IgD-negative memory B cell (primary cell): ENCODE data around the gene KDM2A. TPM values are rescaled to one million over a fixed set of nuclear protein-coding genes. Genes with fewer than 3 reads are reported as not detected.
A peak's percentile ranks its signal among the peaks of the same experiment; 100 is the strongest.

ENCODE experiments used
- H3K27ac Mint-ChIP-seq, 3 donors: one replicate each; pipeline ENCODE4 v1.8.0; 2020 to 2022; ENCODE audit warnings: mild to moderate bottlenecking in 3 of 3, mixed read lengths in 3 of 3, moderate library complexity in 1 of 3
- H3K27me3 Mint-ChIP-seq: one replicate; pipeline ENCODE4 v1.8.0; 2021; ENCODE audit warnings: mixed read lengths
- H3K36me3 Mint-ChIP-seq: one replicate; pipeline ENCODE4 v1.8.0; 2020; ENCODE audit warnings: mild to moderate bottlenecking, mixed read lengths
- H3K4me1 Mint-ChIP-seq, 3 donors: one replicate each; pipeline ENCODE4 v1.8.0; 2020 to 2022; ENCODE audit warnings: mixed read lengths in 3 of 3, mild to moderate bottlenecking in 1 of 3
- H3K4me3 Mint-ChIP-seq, 4 donors: one replicate each; pipeline ENCODE4 v1.8.0; 2020 to 2022; ENCODE audit warnings: mild to moderate bottlenecking in 4 of 4, mixed read lengths in 4 of 4, moderate library complexity in 3 of 4
- H3K9me3 Mint-ChIP-seq, 3 donors: one replicate each; pipeline ENCODE4 v1.8.0; 2020 to 2021; ENCODE audit warnings: mixed read lengths in 3 of 3, mild to moderate bottlenecking in 1 of 3
- polyA plus RNA-seq: library from polyadenylated mRNA; unstranded; fragments of 300-500 nt; fragmentation: Illumina TruSeq; gene quantifications from one replicate; pipeline ENCODE4 v1.2.3, GENCODE V29; 2021

Gene KDM2A
- polyA plus RNA-seq, 1 donor from 2014 or later: 25.1 TPM

DNA sequence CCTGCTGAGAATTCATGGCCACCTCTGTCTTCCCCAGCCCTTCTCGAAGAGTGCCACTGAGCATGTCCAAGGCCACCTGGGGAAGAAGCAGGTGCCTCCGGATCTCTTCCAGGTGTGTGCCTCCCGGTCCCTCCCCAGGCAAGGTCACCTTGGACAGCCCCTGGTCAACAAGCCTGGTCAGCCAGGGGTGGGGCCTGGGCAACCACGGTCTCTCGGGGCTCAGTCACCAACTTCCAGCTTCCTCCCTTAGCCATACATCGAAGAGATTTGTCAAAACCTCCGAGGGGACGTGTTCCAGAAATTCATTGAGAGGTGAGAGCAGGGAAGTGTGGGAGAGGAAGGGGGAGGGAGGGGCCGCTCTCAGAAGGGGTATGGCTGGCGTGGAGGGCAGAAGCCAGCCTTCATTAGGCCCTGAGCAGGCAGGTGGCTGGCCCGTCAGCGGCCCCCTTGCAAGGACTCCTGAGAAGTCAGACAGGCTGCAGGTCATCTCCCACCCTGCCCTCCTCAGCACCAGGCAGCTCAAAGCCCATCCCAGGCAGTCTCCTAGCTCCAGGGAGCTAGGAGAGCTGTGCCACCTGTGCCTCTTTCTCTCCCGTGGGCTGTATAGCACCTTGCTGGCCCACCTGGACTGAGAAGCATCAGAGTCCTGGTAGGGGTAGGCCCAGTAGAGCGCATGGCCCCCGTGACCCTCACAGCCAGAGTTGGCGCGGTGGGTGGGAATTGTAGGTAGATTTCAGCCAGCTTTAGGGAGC lies 160.7 kb downstream of the KDM2A start:
- peaks cover 2% of the 10 kb centered on the region for H3K27me3 Mint-ChIP-seq
- H3K27ac Mint-ChIP-seq: peak overlapping the region; percentile 86 to 94 (median 90)
- H3K4me1 Mint-ChIP-seq: peaks cover 13 to 30% (median 29%) of the 10 kb centered on the region in 3 donors
- H3K9me3 Mint-ChIP-seq: no peaks in the 10 kb centered on the region
- no peaks in the 10 kb centered on the region for H3K36me3 Mint-ChIP-seq
- peak overlapping the region in 3 of 4 donors; percentile 40 to 74 (median 49) for H3K4me3 Mint-ChIP-seq

- H3K27ac Mint-ChIP-seq: peak overlapping the region; percentile 67 to 90 (median 86)
- no peaks in the 10 kb centered on the region for H3K9me3 Mint-ChIP-seq
- peaks cover 2% of the 10 kb centered on the region for H3K27me3 Mint-ChIP-seq
- H3K4me1 Mint-ChIP-seq: peaks cover 13 to 31% (median 27%) of the 10 kb centered on the region in 3 donors
- H3K4me3 Mint-ChIP-seq: peak overlapping the region in 1 of 4 donors; percentile 40
- no peaks in the 10 kb centered on the region for H3K36me3 Mint-ChIP-seq
These were observed 161.3 kb downstream of the KDM2A start for GRCh38 chr11:67280341-67280787.

DNA sequence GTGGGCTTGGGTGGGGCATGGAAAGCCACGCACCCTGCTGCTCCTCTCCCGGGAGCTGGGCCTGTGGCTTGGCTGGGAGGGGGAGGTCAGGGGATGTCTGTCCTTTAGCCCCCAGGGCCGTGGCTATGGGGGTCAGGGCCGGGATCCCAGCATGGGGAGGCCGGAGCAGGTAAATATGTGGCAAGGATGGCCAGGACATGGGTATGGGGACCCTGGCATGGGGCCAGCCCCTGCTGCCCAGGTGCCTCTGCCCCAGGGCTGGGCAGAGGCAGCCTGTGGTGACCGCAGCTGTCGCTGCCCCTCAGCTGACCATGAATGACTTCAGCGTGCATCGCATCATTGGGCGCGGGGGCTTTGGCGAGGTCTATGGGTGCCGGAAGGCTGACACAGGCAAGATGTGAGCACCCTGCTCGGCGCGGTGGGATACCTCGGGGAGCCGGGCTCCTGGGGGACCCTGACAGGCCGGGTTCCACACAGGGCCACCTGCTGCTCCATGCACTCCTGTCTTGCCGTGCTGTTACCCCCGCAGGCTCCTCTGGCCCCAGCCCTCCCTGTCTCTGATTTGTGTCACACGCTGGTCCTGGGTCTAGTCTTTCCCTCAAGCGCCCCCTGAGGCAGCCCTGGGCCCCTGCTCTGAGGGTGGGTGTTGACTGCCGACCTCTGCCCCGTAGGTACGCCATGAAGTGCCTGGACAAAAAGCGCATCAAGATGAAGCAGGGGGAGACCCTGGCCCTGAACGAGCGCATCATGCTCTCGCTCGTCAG lies 161.9 kb downstream of the KDM2A start:
- Mint-ChIP-seq H3K36me3 (no peaks in the 10 kb centered on the region), H3K27ac (peak overlapping the region in 1 of 3 donors; percentile 86), H3K4me1 (peaks cover 13 to 24% (median 23%) of the 10 kb centered on the region in 3 donors), H3K27me3 (peaks cover 2% of the 10 kb centered on the region), H3K4me3 (no peak overlapping the region), H3K9me3 (no peaks in the 10 kb centered on the region)

- Mint-ChIP-seq H3K9me3 (no peaks in the 10 kb centered on the region), H3K36me3 (no peaks in the 10 kb centered on the region), H3K4me3 (no peak overlapping the region), H3K27me3 (peaks cover under 1% of the 10 kb centered on the region), H3K27ac (no peak overlapping the region), H3K4me1 (peaks cover 9 to 21% (median 18%) of the 10 kb centered on the region in 3 donors)
These were observed 162.6 kb downstream of the KDM2A start for GRCh38 chr11:67281552-67282150.

DNA sequence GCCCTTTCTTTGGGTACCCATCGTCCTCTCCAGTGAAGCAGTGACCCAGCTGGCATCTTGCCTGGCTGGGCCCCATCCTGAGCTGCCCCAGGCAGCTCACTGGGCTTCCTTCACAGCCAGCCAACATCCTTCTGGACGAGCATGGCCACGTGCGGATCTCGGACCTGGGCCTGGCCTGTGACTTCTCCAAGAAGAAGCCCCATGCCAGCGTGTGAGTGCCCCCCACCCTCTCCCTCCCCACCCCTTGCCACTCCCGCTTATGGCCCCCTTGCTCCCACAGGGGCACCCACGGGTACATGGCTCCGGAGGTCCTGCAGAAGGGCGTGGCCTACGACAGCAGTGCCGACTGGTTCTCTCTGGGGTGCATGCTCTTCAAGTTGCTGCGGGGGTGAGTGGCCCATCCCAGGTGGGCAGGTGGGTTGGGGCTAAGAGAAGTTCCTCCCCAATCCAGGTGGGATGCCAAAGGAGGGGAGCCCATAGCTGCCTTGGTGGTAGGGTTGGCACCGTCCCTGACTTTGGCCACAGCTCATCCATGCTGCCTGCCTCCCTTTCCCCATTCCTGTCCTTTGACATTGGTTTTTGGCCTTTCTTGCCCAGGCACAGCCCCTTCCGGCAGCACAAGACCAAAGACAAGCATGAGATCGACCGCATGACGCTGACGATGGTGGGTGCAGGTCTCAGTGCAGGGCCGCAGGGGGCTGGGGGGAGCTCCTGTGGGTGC lies 163.3 kb downstream of the KDM2A start:
- Mint-ChIP-seq H3K9me3 (no peaks in the 10 kb centered on the region), H3K27ac (peak overlapping the region in 2 of 3 donors; percentile 78 to 86), H3K27me3 (peaks cover 2% of the 10 kb centered on the region), H3K36me3 (no peaks in the 10 kb centered on the region), H3K4me3 (no peak overlapping the region), H3K4me1 (peaks cover 9 to 25% (median 21%) of the 10 kb centered on the region in 3 donors)

DNA sequence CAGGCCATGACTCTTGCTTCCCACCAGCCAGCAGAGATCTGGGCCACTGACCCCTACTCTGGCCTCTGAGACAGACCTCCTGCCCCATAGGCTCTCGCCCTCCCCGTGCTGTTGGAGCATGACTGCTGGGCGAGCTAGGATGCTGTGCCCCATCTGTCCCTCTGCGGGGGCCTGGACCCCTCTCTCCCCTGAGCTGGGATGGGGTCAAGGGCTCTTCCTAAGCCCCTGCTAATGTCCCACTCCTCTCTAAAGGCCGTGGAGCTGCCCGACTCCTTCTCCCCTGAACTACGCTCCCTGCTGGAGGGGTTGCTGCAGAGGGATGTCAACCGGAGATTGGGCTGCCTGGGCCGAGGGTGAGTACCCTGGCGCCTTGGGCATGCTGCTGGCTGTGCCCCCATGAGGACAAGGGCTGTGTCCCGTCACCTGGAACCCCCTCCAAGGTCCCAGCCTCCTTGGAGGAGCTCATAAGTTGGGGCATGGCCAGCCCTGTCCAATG lies 163.9 kb downstream of the KDM2A start:
- Mint-ChIP-seq H3K4me1 (peaks cover 8 to 26% (median 23%) of the 10 kb centered on the region in 3 donors), H3K4me3 (no peak overlapping the region), H3K9me3 (no peaks in the 10 kb centered on the region), H3K36me3 (peaks cover 3% of the 10 kb centered on the region), H3K27ac (peak overlapping the region; percentile 78 to 88 (median 86)), H3K27me3 (peaks cover 4% of the 10 kb centered on the region)

GRCh38 chr11:67283481-67283963 lies 164.5 kb downstream of the KDM2A start:
- Mint-ChIP-seq H3K36me3 (peaks cover 3% of the 10 kb centered on the region), H3K27ac (peak overlapping the region in 2 of 3 donors; percentile 88 to 96), H3K4me3 (peak overlapping the region in 1 of 4 donors; percentile 32), H3K9me3 (no peaks in the 10 kb centered on the region), H3K4me1 (peaks cover 8 to 29% (median 23%) of the 10 kb centered on the region in 3 donors), H3K27me3 (peaks cover 4% of the 10 kb centered on the region)

DNA sequence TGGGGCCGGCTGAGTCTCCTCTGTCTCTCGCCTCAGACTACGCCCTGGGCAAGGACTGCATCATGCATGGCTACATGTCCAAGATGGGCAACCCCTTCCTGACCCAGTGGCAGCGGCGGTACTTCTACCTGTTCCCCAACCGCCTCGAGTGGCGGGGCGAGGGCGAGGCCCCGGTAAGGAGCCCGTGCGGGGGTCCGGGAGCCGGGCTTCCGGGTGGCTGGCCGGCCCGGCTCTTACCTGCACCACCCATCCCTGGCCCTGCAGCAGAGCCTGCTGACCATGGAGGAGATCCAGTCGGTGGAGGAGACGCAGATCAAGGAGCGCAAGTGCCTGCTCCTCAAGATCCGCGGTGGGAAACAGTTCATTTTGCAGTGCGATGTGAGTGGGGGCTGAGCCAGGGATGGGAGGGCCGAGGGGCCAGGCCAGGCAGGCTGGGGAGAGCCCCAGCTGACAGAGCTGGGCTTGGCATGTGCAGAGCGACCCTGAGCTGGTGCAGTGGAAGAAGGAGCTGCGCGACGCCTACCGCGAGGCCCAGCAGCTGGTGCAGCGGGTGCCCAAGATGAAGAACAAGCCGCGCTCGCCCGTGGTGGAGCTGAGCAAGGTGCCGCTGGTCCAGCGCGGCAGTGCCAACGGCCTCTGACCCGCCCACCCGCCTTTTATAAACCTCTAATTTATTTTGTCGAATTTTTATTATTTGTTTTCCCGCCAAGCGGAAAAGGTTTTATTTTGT lies 165.9 kb downstream of the KDM2A start:
- Mint-ChIP-seq H3K27me3 (peaks cover 4% of the 10 kb centered on the region), H3K9me3 (no peaks in the 10 kb centered on the region), H3K4me3 (no peak overlapping the region), H3K27ac (peak overlapping the region; percentile 46 to 96 (median 88)), H3K36me3 (peaks cover 3% of the 10 kb centered on the region), H3K4me1 (peaks cover 8 to 25% (median 21%) of the 10 kb centered on the region in 3 donors)

DNA sequence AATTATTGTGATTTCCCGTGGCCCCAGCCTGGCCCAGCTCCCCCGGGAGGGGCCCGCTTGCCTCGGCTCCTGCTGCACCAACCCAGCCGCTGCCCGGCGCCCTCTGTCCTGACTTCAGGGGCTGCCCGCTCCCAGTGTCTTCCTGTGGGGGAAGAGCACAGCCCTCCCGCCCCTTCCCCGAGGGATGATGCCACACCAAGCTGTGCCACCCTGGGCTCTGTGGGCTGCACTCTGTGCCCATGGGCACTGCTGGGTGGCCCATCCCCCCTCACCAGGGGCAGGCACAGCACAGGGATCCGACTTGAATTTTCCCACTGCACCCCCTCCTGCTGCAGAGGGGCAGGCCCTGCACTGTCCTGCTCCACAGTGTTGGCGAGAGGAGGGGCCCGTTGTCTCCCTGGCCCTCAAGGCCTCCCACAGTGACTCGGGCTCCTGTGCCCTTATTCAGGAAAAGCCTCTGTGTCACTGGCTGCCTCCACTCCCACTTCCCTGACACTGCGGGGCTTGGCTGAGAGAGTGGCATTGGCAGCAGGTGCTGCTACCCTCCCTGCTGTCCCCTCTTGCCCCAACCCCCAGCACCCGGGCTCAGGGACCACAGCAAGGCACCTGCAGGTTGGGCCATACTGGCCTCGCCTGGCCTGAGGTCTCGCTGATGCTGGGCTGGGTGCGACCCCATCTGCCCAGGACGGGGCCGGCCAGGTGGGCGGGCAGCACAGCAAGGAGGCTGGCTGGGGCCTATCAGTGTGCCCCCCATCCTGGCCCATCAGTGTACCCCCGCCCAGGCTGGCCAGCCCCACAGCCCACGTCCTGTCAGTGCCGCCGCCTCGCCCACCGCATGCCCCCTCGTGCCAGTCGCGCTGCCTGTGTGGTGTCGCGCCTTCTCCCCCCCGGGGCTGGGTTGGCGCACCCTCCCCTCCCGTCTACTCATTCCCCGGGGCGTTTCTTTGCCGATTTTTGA lies 166.8 kb downstream of the KDM2A start:
- no peaks in the 10 kb centered on the region for H3K9me3 Mint-ChIP-seq
- peak overlapping the region in 2 of 4 donors; percentile 5 to 79 for H3K4me3 Mint-ChIP-seq
- H3K27ac Mint-ChIP-seq: peak overlapping the region; percentile 76 to 99 (median 98)
- peaks cover 4% of the 10 kb centered on the region for H3K27me3 Mint-ChIP-seq
- H3K36me3 Mint-ChIP-seq: peaks cover 3% of the 10 kb centered on the region
- peaks cover 8 to 21% (median 19%) of the 10 kb centered on the region in 3 donors for H3K4me1 Mint-ChIP-seq

DNA sequence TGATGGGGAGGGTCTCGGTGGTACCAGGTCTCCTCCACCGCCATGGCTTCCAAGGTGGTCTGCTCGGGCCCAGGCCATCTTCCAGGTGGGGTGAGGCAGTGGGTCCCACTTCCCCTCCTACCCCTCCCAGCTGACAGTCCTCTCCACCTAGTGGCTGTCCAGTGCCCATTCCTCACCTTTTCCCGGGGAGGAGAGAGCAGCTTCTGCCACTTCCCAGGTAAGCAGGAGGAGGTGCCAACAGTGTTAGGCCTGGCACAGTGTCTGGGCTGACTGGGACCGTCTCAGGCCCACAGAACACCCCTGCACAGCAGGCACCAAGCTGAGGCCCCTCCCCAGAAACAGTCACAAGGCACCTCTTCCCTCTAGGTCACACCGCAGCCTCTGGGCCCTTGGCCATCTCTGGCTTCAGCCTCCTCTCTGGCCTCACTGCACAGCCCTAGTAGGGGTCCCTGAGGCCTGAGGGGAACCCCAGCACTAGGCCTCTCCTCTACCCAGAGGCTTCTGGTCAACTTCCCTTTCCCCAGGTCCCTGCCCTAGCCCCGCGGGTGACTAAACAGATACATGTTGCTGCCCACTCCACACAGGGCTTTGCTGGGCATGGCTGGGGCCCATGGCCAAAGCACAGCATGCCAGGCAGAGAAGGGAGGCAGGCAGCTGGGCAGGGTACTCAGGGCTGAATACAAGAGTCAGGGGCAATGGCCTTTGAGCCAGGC lies 167.7 kb downstream of the KDM2A start:
- peak overlapping the region in 3 of 4 donors; percentile 77 to 94 (median 79) for H3K4me3 Mint-ChIP-seq
- peaks cover 8 to 21% (median 19%) of the 10 kb centered on the region in 3 donors for H3K4me1 Mint-ChIP-seq

DNA sequence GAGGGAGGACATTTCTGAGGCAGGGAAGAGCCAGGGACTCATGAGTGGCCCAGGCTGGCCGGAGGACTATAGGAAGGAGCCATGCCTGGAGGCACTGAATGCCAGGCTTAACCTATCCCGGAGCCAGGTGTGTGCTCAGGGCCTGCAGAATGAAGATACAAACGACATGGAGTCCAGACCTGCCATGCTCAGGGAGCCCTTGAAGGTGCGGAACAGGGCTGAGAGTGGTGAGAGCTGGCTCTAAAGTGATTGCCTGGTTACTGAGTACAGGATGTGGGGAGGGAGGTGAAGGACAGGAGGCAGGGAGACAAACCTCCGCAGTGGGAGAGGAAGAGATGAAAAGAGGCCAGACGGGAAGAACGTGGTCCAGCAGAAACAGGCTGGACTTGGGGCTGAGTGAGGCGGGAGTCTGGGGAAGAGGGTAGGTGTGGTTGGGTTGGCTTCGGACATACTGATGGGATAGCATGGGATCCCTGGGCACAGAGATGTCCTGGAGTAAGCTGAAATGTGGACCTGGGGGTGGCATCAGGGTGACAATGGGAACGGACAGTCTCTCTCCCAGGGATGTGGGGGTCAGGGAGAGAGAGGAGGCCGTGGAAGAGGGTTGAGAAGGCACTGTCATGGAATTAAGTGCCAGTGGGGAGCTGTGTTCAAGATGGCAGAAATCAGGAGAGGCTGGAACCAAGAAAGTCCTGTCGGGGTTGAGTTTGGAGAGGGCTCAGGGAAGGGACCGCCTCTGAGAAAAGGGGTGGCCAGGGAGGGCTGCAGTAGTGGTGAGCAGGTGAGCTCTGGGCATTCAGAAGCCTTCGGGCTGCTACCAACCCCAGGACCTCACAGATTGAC lies 168.5 kb downstream of the KDM2A start:
- peaks cover 4% of the 10 kb centered on the region for H3K27me3 Mint-ChIP-seq
- H3K36me3 Mint-ChIP-seq: peaks cover 3% of the 10 kb centered on the region
- no peaks in the 10 kb centered on the region for H3K9me3 Mint-ChIP-seq
- peaks cover 12 to 23% (median 21%) of the 10 kb centered on the region in 3 donors for H3K4me1 Mint-ChIP-seq
- peak overlapping the region; percentile 98 to 99 (median 98) for H3K27ac Mint-ChIP-seq
- peak overlapping the region; percentile 77 to 94 (median 86) for H3K4me3 Mint-ChIP-seq

More for the DNA sequence above, 167.7 kb downstream of the KDM2A start:
- H3K27me3 Mint-ChIP-seq: peaks cover 4% of the 10 kb centered on the region
- peaks cover 3% of the 10 kb centered on the region for H3K36me3 Mint-ChIP-seq
- peak overlapping the region; percentile 98 to 99 (median 98) for H3K27ac Mint-ChIP-seq
- no peaks in the 10 kb centered on the region for H3K9me3 Mint-ChIP-seq

GRCh38 chr11:67288198-67288451 lies 169.1 kb downstream of the KDM2A start:
- Mint-ChIP-seq H3K27ac (peak overlapping the region; percentile 98 to 99 (median 98)), H3K36me3 (peaks cover 3% of the 10 kb centered on the region), H3K4me1 (peaks cover 17 to 26% (median 26%) of the 10 kb centered on the region in 3 donors), H3K4me3 (peak overlapping the region; percentile 77 to 94 (median 86)), H3K9me3 (no peaks in the 10 kb centered on the region), H3K27me3 (peaks cover 4% of the 10 kb centered on the region)
